HG03103 (cell line): ENCODE results near the gene L1CAM.

Experiments
- ATAC-seq: cut with Tn5 transposase; IDR thresholded peaks from one replicate; pipeline ENCODE4 v1.9.1; 2021; ENCODE audit warnings: low read depth; ENCODE audit not compliant: unreplicated experiment

L1CAM gene

DNA sequence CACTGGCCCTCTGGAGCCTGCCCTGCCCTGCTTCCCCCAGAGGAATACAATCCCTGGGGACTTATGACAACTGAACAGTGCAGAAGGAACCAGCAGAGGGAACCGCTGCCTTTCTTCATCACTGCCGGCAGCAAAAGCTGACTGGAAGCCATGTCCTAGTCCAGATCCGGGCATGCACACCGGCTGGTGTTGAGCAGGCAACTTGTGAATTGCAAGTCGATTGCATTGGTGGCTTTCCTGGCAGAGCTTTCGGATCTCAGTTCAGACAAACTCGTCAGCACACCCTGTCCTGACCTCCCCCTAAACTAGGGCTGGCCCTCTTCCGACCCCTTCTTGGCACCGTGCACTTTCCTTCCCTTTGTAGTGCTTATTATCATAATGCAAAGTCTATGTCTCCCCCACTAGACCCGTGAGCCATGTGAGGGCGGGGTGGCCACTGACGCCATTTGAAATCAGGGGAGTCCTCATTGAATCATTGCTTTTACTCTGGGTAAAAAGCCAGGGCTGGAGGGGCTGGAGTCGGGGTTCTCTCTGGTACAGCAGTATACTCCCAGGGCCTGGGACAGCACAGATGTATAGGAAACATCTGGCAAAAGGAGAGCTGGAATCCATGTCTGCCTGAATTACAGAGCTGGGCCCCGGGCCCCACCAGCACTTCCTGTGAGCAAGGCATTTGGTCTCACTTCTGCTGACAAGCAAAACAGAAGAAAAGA, 38.3 kb upstream of the L1CAM start:
- no peak for ATAC-seq

DNA sequence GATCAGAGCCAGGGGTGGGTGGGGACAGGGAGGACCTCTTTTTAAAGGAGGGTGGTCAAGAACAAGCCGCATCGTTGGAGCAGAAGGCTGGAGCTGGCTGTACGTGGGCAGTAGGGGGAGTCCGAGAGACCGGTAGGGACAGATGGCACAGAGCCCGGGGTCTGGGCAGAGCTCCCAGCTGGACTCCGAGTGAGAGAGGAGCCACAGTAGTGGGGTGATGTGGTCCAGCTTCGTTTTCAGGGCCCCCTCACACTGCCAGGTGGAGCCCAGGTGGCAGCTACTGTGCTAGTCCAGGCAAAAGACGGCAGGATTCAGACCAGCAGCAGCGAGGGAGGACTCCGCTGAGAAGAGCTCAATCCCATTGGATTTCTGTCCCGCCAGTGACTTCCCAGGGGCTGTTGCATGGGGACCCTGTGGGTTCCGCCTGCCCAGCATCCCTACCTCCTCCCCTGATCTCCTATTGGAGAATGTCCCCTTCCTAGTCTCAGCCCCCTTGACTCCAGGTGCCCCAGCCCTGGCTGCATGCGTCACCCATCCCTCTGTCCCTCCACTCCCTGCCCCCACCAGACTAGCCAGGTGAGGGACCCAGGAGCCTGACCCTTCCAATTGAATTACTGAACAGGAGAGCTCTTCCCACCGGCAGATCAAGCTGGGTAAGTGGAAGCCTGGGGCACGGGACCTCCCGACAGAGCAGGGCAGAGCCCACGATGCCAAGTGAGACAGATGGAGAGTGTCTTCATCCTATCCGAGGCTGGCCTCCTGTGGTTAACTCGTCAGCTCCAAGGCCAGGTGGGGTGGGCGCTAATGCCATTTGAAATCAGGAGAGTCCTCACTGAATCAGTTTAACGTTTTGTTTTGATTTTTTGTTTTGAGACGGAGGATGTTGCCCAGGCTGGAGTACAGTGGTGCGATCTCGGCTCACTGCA, 37.2 kb upstream of the L1CAM start:
- no peak for ATAC-seq

DNA sequence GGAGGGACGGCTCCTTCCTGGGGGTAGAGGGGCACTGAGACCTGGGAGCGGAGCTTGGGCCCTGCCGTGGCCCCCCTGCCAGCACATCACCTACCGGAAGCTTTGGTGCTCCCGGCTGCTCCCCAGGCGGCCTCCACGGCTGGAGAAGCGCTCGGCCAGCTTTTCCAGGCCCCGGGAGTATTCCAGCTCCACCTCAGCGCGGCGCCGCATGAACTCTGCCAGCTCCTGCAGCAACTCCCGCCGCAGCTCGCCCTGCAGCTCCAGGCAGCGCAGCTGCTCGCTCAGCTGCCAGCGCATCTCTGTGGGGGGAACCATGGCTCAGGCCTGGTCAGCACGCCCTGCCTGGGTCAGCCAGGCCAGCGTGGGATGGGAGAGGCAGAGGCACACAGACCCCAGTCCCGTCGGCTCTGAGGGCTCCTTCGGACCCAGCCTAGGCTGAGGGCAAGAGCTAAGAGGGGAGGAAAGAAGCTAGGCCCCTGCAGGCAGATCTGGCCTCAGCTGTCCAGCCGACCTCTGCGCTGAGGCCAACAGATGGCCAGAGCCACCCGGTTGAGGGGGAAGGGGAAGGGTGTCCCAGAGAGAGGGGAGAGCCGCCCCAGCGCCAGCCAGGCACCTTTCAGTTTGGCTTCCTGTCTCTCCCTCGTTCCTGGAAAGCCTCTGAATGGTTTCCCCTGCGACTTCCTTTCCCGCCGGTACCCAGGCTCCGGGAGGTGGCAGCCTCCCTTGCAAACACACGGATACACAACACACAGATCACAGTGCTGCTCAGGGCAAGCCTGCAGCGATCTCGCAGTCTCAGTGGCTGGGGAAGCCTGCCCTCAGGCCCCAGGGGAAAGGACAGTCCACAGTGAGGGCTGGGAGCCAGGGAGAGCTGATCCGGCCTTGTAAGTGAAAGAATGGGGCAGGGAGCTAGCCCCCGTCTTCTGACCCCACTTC, 35.8 kb upstream of the L1CAM start:
- no peak for ATAC-seq

DNA sequence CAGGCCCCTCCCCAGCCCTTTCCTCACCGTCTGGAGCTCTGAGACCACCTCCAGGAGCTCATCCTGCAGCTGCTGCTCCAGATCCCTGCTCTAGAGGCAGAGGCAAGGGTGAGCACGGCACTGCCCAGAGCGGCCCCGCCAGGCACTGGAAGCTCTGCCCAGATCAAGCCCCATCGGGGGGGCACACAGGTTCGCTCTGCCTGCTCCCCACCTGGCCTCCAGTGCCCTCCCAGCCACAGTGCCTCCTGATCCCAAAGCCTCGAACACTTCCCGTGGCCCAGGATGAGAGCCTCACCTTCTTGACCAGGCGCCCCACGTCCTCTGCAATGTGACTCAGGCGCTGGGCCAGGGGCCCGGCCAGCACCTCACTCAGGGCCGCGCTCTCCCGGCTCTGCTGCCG, 35.1 kb upstream of the L1CAM start:
- ATAC-seq = no peak

DNA sequence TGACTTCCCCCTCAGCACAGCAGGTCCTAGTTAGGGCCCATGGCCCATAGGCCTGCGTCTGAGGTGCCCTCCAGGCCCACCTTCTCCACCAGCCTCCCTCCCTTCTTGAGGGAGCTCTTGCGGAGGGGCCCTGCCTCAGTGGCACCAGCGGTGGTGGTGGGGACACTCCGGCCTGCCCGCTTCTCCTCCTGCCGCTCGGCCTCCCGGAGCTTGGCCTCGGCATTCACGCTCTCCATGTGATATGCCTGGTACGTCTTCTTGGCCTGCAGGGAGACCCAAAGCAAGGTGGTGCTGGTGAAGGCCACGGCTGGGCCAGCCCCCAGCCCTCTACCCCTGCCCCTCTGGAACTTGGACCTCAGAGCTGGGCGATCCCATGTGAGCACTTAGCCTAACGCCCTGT, 34.6 kb upstream of the L1CAM start:
- ATAC-seq = no peak

DNA sequence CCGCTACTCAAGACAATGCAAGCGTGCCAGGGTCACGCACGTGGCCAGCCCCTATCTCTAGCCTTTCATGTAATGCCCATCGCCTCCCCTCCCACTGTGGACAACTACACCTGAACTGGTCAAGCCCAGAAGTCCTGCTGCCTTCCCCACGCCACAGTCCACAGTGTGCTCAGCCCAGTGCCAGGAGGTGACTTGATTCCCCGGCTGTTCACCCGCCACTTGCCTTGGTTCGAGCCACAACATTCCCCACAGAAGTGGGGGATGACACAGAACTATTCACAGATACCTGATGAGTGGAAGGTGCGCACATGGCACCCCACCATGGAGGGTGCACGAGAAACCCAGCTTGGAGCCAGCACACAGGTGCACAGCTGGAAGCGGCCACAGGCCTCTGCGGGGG, 33.3 kb upstream of the L1CAM start:
- ATAC-seq = no peak

DNA sequence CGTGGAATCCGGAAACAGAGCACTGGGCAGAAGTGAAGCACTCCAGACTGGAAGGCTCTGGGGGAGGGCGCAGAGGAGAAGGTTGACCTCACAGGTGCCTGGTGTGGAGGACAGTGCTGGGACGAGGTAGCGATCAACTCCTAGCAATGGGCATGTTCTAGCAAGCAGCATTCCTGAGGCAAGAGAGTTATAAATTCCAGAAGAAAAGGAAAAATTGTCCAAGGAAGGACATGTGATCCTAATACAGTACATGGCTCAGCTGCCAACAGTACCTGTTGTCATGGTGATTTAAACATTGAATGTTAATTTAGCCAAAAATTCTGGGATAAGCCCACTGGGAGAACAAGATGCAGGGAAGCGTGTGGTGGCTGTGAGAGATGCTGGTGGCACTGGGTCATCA, 31.9 kb upstream of the L1CAM start:
- no peak for ATAC-seq

DNA sequence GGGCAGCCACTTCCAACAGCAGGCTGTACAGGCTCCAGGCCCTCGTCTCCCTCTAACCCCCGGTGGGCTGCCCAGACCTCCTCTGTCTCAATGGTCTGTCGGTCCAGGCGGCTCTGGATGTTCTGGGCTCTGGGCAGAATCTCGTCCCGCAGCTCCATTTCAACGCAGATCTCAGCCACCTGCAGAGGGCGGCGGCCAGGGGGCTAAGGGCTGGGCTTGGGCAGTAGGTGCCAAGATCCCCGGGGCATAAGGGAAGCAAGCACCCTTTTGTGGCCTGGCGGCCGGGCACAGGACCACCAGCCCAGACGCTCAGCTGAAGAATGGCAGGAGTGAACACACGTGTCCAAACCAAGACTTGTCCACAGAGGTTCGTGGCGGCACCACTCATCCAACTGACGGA, 27.7 kb upstream of the L1CAM start:
- no peak for ATAC-seq

DNA sequence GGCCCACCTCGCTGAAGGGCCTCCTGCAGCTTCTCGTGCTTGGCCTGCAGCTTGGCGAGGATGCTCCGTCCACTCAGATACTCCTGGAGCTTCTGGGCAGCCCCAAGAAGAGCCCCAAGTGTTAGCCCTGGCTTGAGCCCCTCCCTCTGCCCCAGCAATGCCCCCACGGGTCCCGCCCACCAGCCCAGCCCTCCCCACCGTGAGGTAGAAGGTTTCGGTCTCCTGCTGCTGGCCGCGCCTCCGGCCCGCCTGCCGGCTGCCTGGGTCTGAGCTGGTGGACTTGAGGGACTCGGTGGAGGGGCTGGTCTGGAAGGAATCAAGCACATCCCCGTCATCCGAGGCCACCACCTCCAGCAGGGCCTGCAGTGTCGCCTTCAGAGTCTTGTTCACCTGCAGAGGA, 27.2 kb upstream of the L1CAM start:
- ATAC-seq = no peak

DNA sequence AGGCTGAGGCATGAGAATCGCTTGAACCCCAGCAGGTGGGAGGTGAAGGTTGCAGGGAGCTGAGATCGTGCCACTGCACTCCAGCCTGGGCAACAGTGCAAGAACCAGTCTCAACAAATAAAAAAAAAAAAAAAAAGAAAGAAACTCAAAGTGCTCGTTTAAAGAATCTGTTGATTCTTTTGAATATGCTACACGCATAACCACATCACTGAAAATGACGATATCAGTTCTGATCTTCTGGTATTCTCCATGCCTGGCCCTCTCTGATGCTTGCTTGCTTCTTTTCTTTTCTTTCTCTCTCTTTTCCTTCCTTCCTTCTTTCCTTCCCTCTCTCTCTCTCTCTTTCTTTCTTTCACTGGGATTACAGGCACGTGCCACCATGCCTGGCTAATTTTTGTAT, 25.8 kb upstream of the L1CAM start:
- no peak for ATAC-seq

DNA sequence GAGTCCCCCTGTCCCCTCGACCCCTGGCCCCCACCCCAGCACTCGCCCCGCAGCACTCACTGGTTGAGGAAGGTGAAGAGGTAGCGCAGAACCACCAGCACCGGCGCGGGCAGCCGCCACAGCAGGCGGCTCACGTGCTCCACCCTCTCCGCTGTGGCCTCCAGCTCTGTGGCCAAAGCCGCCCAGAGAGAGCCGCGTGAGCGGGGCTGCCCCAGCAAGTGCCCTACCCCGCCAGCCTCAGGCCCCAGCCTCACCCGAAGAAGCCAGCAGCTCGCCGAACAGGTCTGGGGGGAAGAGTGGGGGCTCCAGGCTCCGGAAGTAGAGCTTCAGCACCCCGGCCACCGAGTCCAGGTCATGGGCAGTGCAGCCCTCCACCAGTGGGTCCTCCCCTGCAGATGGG, 24.5 kb upstream of the L1CAM start:
- no peak for ATAC-seq

DNA sequence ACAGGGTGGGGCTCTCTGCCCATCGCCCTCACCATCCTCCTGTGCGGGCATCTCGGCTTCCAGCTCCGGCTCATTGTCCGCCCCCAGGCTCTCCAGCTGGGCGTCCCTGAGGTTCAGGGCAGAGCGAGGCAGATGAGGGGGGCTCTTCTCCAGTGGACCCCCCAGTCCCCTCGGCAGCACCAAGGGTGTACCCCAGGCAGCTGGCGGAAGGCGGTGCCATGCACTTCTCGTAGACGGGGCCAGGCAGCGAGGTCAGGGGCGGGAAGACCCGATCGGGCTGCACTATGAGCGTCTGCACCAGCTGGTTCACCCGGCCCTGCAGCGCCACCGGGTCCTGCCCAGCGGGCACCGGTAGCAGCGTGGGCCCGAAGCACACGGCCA, 24.0 kb upstream of the L1CAM start:
- ATAC-seq = no peak

DNA sequence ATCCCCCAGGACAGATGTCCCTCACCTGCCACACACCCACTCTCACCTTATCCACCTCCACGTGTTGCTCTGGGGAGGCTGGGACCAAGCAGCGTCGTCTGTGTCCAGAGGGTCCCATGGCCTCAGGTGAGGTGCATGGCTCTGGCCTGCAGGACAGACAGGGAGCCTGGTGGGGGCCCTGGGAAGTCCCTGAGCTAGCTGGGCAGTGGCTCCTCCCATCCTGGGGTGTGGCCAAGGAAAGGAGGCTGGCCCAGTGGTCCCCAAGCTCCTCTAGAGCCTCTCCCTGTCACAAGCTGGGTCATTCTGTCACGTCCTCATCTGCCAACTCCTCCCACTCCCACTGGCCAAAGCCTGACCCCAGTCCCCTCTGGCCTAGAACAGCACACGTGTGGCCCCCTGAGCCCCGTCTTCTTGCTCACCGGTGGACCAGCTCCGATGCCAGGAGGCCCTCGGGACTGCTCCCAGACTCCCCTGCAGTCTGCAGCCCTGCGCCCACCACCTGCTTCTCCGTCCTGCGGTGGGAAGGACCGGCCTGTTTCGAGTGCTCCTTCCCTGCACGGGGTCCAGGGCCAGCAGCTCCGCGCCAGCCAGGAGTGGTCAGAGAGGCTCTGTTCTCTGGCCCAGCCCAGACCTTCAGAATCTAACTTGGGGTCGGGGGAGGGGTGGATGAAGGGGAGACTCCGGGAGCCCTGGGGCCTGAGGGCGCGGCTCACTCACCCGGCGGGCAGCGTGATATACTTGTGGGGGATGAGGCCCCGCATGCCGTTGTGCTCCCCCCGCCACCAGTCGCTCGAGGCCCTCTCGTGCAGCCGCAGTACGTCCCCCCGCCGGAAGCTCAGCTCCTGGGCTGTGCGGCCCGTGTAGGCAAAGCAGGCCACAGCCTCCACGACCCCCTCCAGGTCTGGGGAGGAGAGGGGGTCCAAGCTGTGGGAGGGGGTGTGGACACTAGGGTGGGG, 23.3 kb upstream of the L1CAM start:
- no peak for ATAC-seq

DNA sequence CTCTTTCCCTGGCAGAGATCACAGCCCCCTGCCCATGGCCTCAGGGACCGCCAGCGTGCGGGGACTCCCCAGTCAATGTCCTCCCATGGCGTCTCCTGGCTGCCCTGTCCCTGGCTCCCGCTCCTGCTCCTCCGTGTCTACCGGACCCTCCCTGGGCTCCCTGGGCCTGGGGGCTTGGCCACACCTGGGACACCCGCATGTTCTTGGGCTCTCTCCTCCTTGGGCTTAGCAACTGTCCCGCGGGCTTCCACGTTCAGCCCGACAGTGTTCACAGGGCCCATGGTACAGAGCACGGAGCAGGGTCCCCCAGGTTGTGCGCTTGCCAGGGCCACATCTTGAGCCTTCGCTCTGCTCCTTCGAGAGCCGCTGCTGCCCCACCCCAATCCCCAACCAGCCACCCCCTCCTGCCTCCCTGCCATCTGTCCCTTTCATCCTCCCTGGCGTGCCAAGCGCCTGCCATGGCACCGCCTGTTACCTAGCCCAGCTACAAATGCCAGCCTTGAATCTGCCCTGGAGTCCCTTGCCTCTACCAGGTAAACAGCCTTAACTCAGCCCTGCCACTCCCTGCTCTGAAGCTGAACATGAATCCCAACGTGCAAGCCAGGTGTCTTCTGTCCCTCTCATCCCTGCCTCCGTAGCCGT, 22.4 kb upstream of the L1CAM start:
- ATAC-seq = no peak

DNA sequence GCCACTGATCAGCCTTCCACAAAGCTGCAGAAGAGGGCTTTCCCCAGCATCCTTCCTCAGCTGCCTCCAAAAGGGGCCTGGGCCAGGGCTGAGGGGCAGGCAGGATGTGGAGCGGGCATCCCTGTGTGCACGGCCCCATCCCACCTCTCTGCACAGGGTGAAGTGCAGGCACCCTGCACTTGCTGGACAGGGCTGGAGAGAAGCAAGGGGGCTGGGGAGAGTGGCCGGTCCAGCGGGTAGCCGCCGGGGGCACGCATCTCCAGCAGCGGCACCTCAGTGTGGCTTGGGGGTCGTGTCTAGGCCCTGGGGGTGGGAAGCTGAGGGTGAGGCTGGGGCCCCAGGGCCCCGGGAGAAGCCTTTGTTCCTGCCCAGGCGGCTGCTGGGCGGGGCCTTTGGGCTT, 21.5 kb upstream of the L1CAM start:
- no peak for ATAC-seq

DNA sequence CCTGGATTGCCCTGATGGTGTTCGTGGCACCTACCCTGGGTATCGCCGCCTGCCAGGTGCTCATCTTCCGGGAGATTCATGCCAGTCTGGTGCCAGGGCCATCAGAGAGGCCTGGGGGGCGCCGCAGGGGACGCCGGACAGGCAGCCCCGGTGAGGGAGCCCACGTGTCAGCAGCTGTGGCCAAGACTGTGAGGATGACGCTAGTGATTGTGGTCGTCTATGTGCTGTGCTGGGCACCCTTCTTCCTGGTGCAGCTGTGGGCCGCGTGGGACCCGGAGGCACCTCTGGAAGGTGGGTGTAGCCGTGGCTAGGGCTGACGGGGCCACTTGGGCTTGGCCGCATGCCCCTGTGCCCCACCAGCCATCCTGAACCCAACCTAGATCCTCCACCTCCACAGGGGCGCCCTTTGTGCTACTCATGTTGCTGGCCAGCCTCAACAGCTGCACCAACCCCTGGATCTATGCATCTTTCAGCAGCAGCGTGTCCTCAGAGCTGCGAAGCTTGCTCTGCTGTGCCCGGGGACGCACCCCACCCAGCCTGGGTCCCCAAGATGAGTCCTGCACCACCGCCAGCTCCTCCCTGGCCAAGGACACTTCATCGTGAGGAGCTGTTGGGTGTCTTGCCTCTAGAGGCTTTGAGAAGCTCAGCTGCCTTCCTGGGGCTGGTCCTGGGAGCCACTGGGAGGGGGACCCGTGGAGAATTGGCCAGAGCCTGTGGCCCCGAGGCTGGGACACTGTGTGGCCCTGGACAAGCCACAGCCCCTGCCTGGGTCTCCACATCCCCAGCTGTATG, 20.3 kb upstream of the L1CAM start:
- no peak for ATAC-seq

DNA sequence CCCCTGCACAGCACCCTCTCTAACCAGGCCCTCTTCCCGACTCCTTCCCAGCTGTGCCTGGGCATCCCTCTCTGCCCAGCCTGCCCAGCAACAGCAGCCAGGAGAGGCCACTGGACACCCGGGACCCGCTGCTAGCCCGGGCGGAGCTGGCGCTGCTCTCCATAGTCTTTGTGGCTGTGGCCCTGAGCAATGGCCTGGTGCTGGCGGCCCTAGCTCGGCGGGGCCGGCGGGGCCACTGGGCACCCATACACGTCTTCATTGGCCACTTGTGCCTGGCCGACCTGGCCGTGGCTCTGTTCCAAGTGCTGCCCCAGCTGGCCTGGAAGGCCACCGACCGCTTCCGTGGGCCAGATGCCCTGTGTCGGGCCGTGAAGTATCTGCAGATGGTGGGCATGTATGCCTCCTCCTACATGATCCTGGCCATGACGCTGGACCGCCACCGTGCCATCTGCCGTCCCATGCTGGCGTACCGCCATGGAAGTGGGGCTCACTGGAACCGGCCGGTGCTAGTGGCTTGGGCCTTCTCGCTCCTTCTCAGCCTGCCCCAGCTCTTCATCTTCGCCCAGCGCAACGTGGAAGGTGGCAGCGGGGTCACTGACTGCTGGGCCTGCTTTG, 19.6 kb upstream of the L1CAM start:
- no peak for ATAC-seq
